GM18511 (cell line): ENCODE data around the gene NOL11.
A peak's percentile ranks its signal among the peaks of the same experiment; 100 is the strongest.
"Not testable (repeated sequence)": the region's sequence is repeated elsewhere in the genome, so short reads cannot be mapped to it uniquely, and the experiment has no call there.

Experiments
- ATAC-seq: cut with Tn5 transposase; IDR thresholded peaks from one replicate; pipeline ENCODE4 v1.9.1; 2021; ENCODE audit warnings: mild to moderate bottlenecking, moderate library complexity; ENCODE audit not compliant: unreplicated experiment

NOL11 gene

GRCh38 chr17:67717624-67718324 lies at the start of gene NOL11:
Gene NOL11, plus strand, starts transcription at chr17:67717936. Its CDS starts 12 bp downstream, at chr17:67717948.
- peak; percentile 92 for ATAC-seq

GRCh38 chr17:67671493-67671892 lies 46.2 kb upstream of the NOL11 start:
- ATAC-seq = no peak

GRCh38 chr17:67672592-67673335 lies 45.0 kb upstream of the NOL11 start:
- ATAC-seq = no peak

GRCh38 chr17:67675481-67675880 lies 42.3 kb upstream of the NOL11 start:
- no peak for ATAC-seq

GRCh38 chr17:67676305-67676704 lies 41.4 kb upstream of the NOL11 start:
- no peak for ATAC-seq

- no peak for ATAC-seq
Observed at GRCh38 chr17:67678414-67678813, 39.3 kb upstream of the NOL11 start.

GRCh38 chr17:67679225-67679624 lies 38.5 kb upstream of the NOL11 start:
- no peak for ATAC-seq

- ATAC-seq = no peak
Observed at GRCh38 chr17:67679721-67680120, 38.0 kb upstream of the NOL11 start.

- no peak for ATAC-seq
Observed at GRCh38 chr17:67680445-67681224, 37.1 kb upstream of the NOL11 start.

- ATAC-seq = no peak
Observed at GRCh38 chr17:67682196-67682595, 35.5 kb upstream of the NOL11 start.

- ATAC-seq = no peak
Observed at GRCh38 chr17:67685351-67685750, 32.4 kb upstream of the NOL11 start.

- no peak for ATAC-seq
Observed at GRCh38 chr17:67686241-67686640, 31.5 kb upstream of the NOL11 start.

- no peak for ATAC-seq
Observed at GRCh38 chr17:67687511-67687910, 30.2 kb upstream of the NOL11 start.

- no peak for ATAC-seq
Observed at GRCh38 chr17:67689534-67690177, 28.1 kb upstream of the NOL11 start.

- ATAC-seq = no peak
Observed at GRCh38 chr17:67693811-67694210, 23.9 kb upstream of the NOL11 start.

GRCh38 chr17:67696347-67696746 lies 21.4 kb upstream of the NOL11 start:
- ATAC-seq = no peak

- ATAC-seq = no peak
Observed at GRCh38 chr17:67696853-67697498, 20.8 kb upstream of the NOL11 start.

- ATAC-seq = no peak
Observed at GRCh38 chr17:67700037-67700724, 17.6 kb upstream of the NOL11 start.

GRCh38 chr17:67700725-67701119 lies 17.0 kb upstream of the NOL11 start:
- no peak for ATAC-seq

- ATAC-seq = not testable (repeated sequence)
Observed at GRCh38 chr17:67702861-67703260, 14.9 kb upstream of the NOL11 start.
